ENCODE data around the gene AVPR2.

Gene AVPR2

GRCh38 chrX:153953342-153953830, 48.9 kb downstream of the AVPR2 start (continued):
- TF ChIP-seq ZNF521 (tag by site-specific recombination; IDR thresholded peaks at IDR 0.05), result no peak
- peak; percentile 98 for TF ChIP-seq GLIS2 (tag by site-specific recombination; IDR thresholded peaks at IDR 0.05)
- TF ChIP-seq ZBTB17 (tag by site-specific recombination; IDR thresholded peaks at IDR 0.05), result 0 out of 2 replicates have a peak, but pooled peaks have one; percentile 36
- TF ChIP-seq ZNF292 (tag by site-specific recombination; IDR thresholded peaks at IDR 0.05; ENCODE audit: borderline replicate concordance, low read depth), result no peak
- TF ChIP-seq, protein P1, sequence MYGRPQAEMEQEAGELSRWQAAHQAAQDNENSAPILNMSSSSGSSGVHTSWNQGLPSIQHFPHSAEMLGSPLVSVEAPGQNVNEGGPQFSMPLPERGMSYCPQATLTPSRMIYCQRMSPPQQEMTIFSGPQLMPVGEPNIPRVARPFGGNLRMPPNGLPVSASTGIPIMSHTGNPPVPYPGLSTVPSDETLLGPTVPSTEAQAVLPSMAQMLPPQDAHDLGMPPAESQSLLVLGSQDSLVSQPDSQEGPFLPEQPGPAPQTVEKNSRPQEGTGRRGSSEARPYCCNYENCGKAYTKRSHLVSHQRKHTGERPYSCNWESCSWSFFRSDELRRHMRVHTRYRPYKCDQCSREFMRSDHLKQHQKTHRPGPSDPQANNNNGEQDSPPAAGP (tag by site-specific recombination; IDR thresholded peaks at IDR 0.05), result peak; percentile 79
- no peak for TF ChIP-seq ZNF280D (tag by site-specific recombination; IDR thresholded peaks at IDR 0.05)
- no peak for TF ChIP-seq ZNF530 (tag by site-specific recombination; IDR thresholded peaks at IDR 0.05; ENCODE audit: low read depth)
- TF ChIP-seq KLF9 (tag by site-specific recombination; IDR thresholded peaks at IDR 0.05; ENCODE audit: low read depth), result no peak
- TF ChIP-seq ZNF791 (tag by site-specific recombination; IDR thresholded peaks at IDR 0.05), result no peak
- no peak for TF ChIP-seq WT1 (tag by site-specific recombination; IDR thresholded peaks at IDR 0.05)
- no peak for TF ChIP-seq ZNF664 (tag by site-specific recombination; IDR thresholded peaks at IDR 0.05)
- TF ChIP-seq ZNF138 (tag by site-specific recombination; IDR thresholded peaks at IDR 0.05; ENCODE audit: borderline replicate concordance), result no peak
- TF ChIP-seq ZNF629 (tag by site-specific recombination; IDR thresholded peaks at IDR 0.05), result peak; percentile 70
- no peak for TF ChIP-seq ZNF121 (tag by site-specific recombination; IDR thresholded peaks at IDR 0.05)
- TF ChIP-seq ZNF416 (tag by site-specific recombination; IDR thresholded peaks at IDR 0.05), result no peak
- 0 out of 2 replicates have a peak, but pooled peaks have one; percentile 21 for TF ChIP-seq ZNF843 (tag by site-specific recombination; IDR thresholded peaks at IDR 0.05)
- TF ChIP-seq PRDM6 (tag by site-specific recombination; IDR thresholded peaks at IDR 0.05), result no peak
- TF ChIP-seq ZNF341 (tag by site-specific recombination; IDR thresholded peaks at IDR 0.05; ENCODE audit: low read depth), result no peak
- TF ChIP-seq, protein P2, sequence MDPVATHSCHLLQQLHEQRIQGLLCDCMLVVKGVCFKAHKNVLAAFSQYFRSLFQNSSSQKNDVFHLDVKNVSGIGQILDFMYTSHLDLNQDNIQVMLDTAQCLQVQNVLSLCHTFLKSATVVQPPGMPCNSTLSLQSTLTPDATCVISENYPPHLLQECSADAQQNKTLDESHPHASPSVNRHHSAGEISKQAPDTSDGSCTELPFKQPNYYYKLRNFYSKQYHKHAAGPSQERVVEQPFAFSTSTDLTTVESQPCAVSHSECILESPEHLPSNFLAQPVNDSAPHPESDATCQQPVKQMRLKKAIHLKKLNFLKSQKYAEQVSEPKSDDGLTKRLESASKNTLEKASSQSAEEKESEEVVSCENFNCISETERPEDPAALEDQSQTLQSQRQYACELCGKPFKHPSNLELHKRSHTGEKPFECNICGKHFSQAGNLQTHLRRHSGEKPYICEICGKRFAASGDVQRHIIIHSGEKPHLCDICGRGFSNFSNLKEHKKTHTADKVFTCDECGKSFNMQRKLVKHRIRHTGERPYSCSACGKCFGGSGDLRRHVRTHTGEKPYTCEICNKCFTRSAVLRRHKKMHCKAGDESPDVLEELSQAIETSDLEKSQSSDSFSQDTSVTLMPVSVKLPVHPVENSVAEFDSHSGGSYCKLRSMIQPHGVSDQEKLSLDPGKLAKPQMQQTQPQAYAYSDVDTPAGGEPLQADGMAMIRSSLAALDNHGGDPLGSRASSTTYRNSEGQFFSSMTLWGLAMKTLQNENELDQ (tag by site-specific recombination; IDR thresholded peaks at IDR 0.05; ENCODE audit: low read depth), result no peak
- TF ChIP-seq ZNF221 (tag by site-specific recombination; IDR thresholded peaks at IDR 0.05; ENCODE audit: borderline replicate concordance), result no peak
- TF ChIP-seq MEIS1 (CRISPR knock-in tag; IDR thresholded peaks at IDR 0.05; ENCODE audit: borderline replicate concordance), result no peak
- TF ChIP-seq ZNF548 (tag by site-specific recombination; IDR thresholded peaks at IDR 0.05), result no peak
- TF ChIP-seq ZSCAN30 (tag by site-specific recombination; IDR thresholded peaks at IDR 0.05), result peak; percentile 78; the same call in 1 of the 2 replicates
- TF ChIP-seq, protein P3, sequence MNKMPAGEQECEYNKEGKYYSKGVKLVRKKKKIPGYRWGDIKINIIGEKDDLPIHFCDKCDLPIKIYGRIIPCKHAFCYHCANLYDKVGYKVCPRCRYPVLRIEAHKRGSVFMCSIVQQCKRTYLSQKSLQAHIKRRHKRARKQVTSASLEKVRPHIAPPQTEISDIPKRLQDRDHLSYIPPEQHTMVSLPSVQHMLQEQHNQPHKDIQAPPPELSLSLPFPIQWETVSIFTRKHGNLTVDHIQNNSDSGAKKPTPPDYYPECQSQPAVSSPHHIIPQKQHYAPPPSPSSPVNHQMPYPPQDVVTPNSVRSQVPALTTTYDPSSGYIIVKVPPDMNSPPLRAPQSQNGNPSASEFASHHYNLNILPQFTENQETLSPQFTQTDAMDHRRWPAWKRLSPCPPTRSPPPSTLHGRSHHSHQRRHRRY (tag by site-specific recombination; IDR thresholded peaks at IDR 0.05), result no peak
- TF ChIP-seq ZNF510 (tag by site-specific recombination; IDR thresholded peaks at IDR 0.05; ENCODE audit: insufficient replicate concordance), result no peak
- TF ChIP-seq REPIN1 (tag by site-specific recombination; IDR thresholded peaks at IDR 0.05; ENCODE audit: low read depth), result no peak
- TF ChIP-seq ZNF24 (tag by site-specific recombination; IDR thresholded peaks at IDR 0.05), result no peak
- TF ChIP-seq ZNF473 (tag by site-specific recombination; IDR thresholded peaks at IDR 0.05), result no peak
- TF ChIP-seq ZNF19 (tag by site-specific recombination; IDR thresholded peaks at IDR 0.05; ENCODE audit: low read depth), result no peak
- no peak for TF ChIP-seq ZNF148 (tag by site-specific recombination; IDR thresholded peaks at IDR 0.05; ENCODE audit: borderline replicate concordance)
